Left lung (tissue), 10 donors: ENCODE data around the gene NHERF1. TPM values are rescaled to one million over a fixed set of nuclear protein-coding genes. Genes with fewer than 3 reads are reported as not detected.

ENCODE experiments used
- ATAC-seq: fragments of 200-7000 bp; cut with Tn5 transposase; one replicate; pipeline ENCODE4 v1.9.1; 2020; ENCODE audit warnings: moderate library complexity
- DNase-seq, 4 donors: peaks; one replicate each; pipeline ENCODE4 v3.0.0-alpha.2; 2013 to 2020
- H3K27ac ChIP-seq, 2 donors: fragments of 200-600 bp; sonication (generic) in 1 of 2; one replicate each; pipeline versions ENCODE4 v1.5.0 to v1.8.0; 2020 to 2021
- H3K27me3 ChIP-seq, 2 donors: fragments of 200-600 bp; sonication (generic) in 1 of 2; one replicate each; pipeline versions ENCODE4 v1.5.0 to v1.8.0; 2020 to 2021
- H3K36me3 ChIP-seq, 2 donors: fragments of 200-600 bp; sonication (generic) in 1 of 2; one replicate each; pipeline versions ENCODE4 v1.5.0 to v1.8.0; 2020 to 2021
- H3K4me1 ChIP-seq, 2 donors: fragments of 200-600 bp; one replicate each; pipeline ENCODE4 v1.8.0; 2021
- H3K4me3 ChIP-seq, 2 donors: fragments of 200-600 bp; sonication (generic) in 1 of 2; one replicate each; pipeline versions ENCODE4 v1.5.0 to v1.8.0; 2020 to 2021; ENCODE audit warnings: mild to moderate bottlenecking in 1 of 2
- H3K9me3 ChIP-seq, 2 donors: fragments of 200-600 bp; sonication (generic) in 1 of 2; one replicate each; pipeline versions ENCODE4 v1.5.0 to v1.8.0; 2020 to 2021
- CTCF ChIP-seq, 2 donors: fragments of 200-600 bp; sonication (generic) in 1 of 2; IDR thresholded peaks; one replicate each; pipeline versions ENCODE4 v1.5.0 to v1.8.0; 2021; ENCODE audit warnings: antibody characterized with exemption in 2 of 2
- intact Hi-C, 2 donors: fragments of 100-400 bp; cut with DNase I; formaldehyde crosslinking; loops; one replicate each; pipeline versions ENCODE4 v1.11.2 to v1.14.2; 2022
- polyA plus RNA-seq, 6 donors: library from polyadenylated mRNA; unstranded; fragments of 120-200 nt; gene quantifications; one replicate each; pipeline ENCODE4 v1.2.1, GENCODE V29; 2013; ENCODE audit not compliant: insufficient read length in 6 of 6
- total RNA-seq, 2 donors: library from RNA; stranded (reverse); fragmentation: NEBNext Ultra II Directional; extraction: Animal tissue kit (Norgen Biotek cat#: 25700); gene quantifications; one replicate each; pipeline ENCODE4 v1.2.1, GENCODE V29; 2021
- donor health status: DM: no; HTN: yes; CAD: no.
- donor health status: DM: no; HTN: no; CAD: no.

Gene NHERF1
- total and polyA plus RNA-seq, 8 donors: 25.5 to 65.5 (median 48.6) TPM

- TF ChIP-seq CTCF (IDR thresholded peaks at IDR 0.05): no peak
- Histone ChIP-seq H3K9me3 (no peaks in the 10 kb centered on the region), H3K4me1 (peaks cover 23 to 75% of the 10 kb centered on the region in 2 donors), H3K27ac (peak overlapping the region in 1 of 2 donors; percentile 57), H3K27me3 (no peaks in the 10 kb centered on the region), H3K36me3 (no peaks in the 10 kb centered on the region), H3K4me3 (no peak overlapping the region)
- intact Hi-C loops: no loop called here
- ATAC-seq: peak; percentile 9
- peak in 1 of 4 donors; percentile 81 for DNase-seq
These were observed 9.8 kb downstream of the NHERF1 start for GRCh38 chr17:74757931-74758847.

- no peaks in the 10 kb centered on the region for H3K27me3 ChIP-seq
- peaks cover 23 to 74% of the 10 kb centered on the region in 2 donors for H3K4me1 ChIP-seq
- TF ChIP-seq CTCF (IDR thresholded peaks at IDR 0.05): no peak
- peak overlapping the region in 1 of 2 donors; percentile 57 for H3K27ac ChIP-seq
- peaks cover 0 to 6% of the 10 kb centered on the region in 2 donors for H3K36me3 ChIP-seq
- H3K4me3 ChIP-seq: no peak overlapping the region
- H3K9me3 ChIP-seq: no peaks in the 10 kb centered on the region
- DNase-seq (no peak), ATAC-seq (peak; percentile 41)
- intact Hi-C loops: no loop called here
These were observed 10.4 kb downstream of the NHERF1 start for GRCh38 chr17:74758848-74759168.

GRCh38 chr17:74759243-74759801 is 10.9 kb downstream of the NHERF1 start:
- no peak for TF ChIP-seq CTCF (IDR thresholded peaks at IDR 0.05)
- Histone ChIP-seq H3K9me3 (no peaks in the 10 kb centered on the region), H3K27ac (peak overlapping the region in 1 of 2 donors; percentile 57), H3K4me1 (peaks cover 23 to 72% of the 10 kb centered on the region in 2 donors), H3K27me3 (no peaks in the 10 kb centered on the region), H3K36me3 (peaks cover 0 to 9% of the 10 kb centered on the region in 2 donors), H3K4me3 (no peak overlapping the region)
- intact Hi-C loops: no loop called here
- ATAC-seq (peak; percentile 23), DNase-seq (peak in 1 of 4 donors; percentile 72)

- Histone ChIP-seq H3K36me3 (peaks cover 0 to 15% of the 10 kb centered on the region in 2 donors), H3K27ac (no peak overlapping the region), H3K27me3 (no peaks in the 10 kb centered on the region), H3K4me3 (no peak overlapping the region), H3K9me3 (no peaks in the 10 kb centered on the region), H3K4me1 (peaks cover 23 to 69% of the 10 kb centered on the region in 2 donors)
- ATAC-seq (peak; percentile 71), DNase-seq (peak in 2 of 4 donors; percentile 79 to 80)
- TF ChIP-seq CTCF (IDR thresholded peaks at IDR 0.05): no peak
- intact Hi-C loops: no loop called here
These were observed 11.5 kb downstream of the NHERF1 start for GRCh38 chr17:74759941-74760340.

GRCh38 chr17:74760404-74761105 is 12.1 kb downstream of the NHERF1 start:
- TF ChIP-seq CTCF (IDR thresholded peaks at IDR 0.05): no peak
- Histone ChIP-seq H3K9me3 (no peaks in the 10 kb centered on the region), H3K4me3 (no peak overlapping the region), H3K27me3 (no peaks in the 10 kb centered on the region), H3K4me1 (peaks cover 23 to 66% of the 10 kb centered on the region in 2 donors), H3K27ac (no peak overlapping the region), H3K36me3 (peaks cover 0 to 21% of the 10 kb centered on the region in 2 donors)
- intact Hi-C loops: no loop called here
- ATAC-seq: no peak
- DNase-seq: no peak
